NOMO-1 treated with DMSO at 0.1 percent for 48 hours (cell line): ENCODE measurements around the gene CENPL.
"Not testable (repeated sequence)": the region's sequence is repeated elsewhere in the genome, so short reads cannot be mapped to it uniquely, and the experiment has no call there.

Source experiments
- DNase-seq: peaks from one replicate; lab custom pipeline; 2025; ENCODE audit not compliant: unreplicated experiment; lab: John Stamatoyannopoulos, UW

Gene CENPL

DNA sequence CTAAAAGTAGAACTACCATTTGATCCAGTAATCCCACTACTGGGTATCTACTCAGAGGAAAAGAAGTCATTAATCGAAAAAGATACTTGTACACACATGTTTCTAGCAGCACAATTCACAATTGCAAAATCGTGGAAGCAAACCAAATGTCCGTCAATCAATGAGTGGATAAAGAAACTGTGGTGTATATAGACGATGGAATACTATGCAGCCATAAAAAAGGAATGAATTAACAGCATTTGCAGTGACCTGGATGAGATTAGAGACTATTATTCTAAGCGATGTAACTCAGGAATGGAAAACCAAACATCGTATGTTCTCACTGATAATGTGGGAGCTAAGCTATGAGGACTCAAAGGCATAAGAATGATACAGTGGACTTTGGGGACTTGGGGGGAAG lies 60.4 kb downstream of the CENPL start:
- not testable (repeated sequence) for DNase-seq

DNA sequence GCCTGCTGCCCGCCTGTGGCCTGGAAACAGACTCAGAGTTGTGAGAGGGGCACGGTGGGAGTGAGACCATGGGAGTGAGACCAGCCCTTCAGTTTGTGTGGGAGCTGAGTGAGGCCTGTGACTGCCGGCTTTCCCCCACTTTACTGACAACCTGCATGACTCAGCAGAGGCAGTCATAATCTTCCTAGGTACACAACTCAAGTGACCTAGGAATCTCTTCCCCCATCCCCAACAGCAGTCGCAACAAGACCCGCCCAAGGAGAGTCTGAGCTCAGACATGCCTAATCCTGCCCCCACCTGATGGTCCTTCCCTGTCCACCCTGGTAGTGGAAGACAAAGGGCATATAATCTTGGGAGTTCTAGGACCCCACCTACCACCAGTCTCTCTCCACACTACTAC lies 65.7 kb downstream of the CENPL start:
- DNase-seq: no peak

DNA sequence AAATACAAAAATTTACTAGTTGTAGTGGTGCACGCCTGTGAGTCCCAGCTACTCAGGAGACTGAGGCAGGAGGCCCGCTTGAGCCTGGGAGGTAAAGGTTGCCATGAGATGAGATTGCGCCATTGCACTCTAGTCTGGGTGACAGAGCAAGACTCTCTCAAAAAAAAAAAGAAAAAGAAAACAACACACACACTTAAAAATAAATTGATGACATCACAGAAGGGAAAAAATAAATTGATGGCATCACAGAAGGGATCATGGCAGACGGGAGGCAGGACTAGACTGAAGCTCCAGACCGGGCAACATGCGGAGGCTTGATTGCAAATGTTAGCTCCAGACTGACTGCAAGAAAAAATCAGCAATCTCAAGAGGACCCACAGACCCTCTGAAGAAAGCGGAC lies 66.6 kb downstream of the CENPL start:
- no peak for DNase-seq

DNA sequence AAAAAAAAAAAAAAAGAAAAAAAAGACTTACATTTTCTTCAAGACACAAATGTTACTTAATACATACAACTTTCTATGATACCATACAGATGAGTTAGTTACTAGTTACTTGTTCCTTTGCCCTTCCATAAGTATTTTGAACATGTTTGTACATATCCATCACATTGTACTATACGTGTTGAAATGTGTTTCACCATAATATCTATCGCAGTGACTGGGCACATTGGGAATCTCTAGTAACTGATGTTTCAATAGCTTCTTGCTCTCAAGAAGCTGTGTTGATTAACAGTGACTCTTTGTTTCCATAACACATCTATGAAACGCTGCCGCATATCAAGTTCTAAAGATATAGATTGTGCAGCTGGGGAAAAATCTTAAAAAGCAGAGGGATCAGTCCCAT lies 67.0 kb downstream of the CENPL start:
- no peak for DNase-seq

DNA sequence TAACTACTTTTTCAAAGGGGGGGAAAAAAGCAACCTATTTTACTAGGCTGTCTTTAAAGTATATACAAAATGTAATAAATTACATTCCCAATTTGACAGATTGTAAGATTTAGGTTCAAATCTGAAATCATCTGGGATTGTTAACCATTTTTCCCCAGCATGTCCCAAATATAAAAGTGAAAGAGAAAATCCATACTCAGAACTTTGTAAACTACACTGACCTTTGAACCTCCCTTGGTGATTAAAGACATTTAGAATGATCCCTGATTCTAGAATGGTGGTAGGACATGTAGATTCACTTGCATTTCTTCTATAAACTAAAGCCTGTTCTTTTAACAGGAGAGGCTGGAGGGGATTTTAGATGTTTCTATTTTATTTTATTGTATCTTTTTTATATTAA lies 70.9 kb downstream of the CENPL start:
- DNase-seq: no peak
